GM12878 (cell line): Measurements from ENCODE around the gene SVBP.

Experiments
- CTCF ChIP-seq, 3 experiments: IDR thresholded peaks in 2 of 3; conservative IDR thresholded peaks in 1 of 3; 2 replicates each; pipeline ENCODE4 v1.5.1; 2011; ENCODE audit warnings: low read depth in 3 of 3, low read length in 3 of 3, mild to moderate bottlenecking in 3 of 3, control low read depth in 2 of 3, moderate library complexity in 2 of 3, inconsistent platforms in 1 of 3, mixed read lengths in 1 of 3; ENCODE audit not compliant: control insufficient read depth in 2 of 3, insufficient read depth in 1 of 3; ENCODE audit errors: extremely low read depth in 1 of 3
- EZH2 ChIP-seq: IDR thresholded peaks from 2 replicates; pipeline ENCODE4 v1.6.1; 2012; ENCODE audit warnings: low read depth, mild to moderate bottlenecking, control low read depth, inconsistent platforms, low read length, borderline replicate concordance; ENCODE audit not compliant: control insufficient read depth
- MEF2B ChIP-seq: fragments of 450-650 bp; IDR thresholded peaks from 2 replicates; pipeline ENCODE4 v1.6.1; 2018; ENCODE audit warnings: mild to moderate bottlenecking, moderate library complexity; ENCODE audit not compliant: partially characterized antibody, poor library complexity, severe bottlenecking
- NFYA ChIP-seq: IDR thresholded peaks from 2 replicates; pipeline ENCODE4 v1.6.1; 2011; ENCODE audit warnings: low read depth, mild to moderate bottlenecking, low read length, improper control_type of control experiment, borderline replicate concordance
- POLR2A ChIP-seq: IDR thresholded peaks from 2 replicates; pipeline ENCODE4 v1.6.1; 2011; ENCODE audit warnings: low read depth, mild to moderate bottlenecking, low read length
- RUNX3 ChIP-seq: IDR thresholded peaks from 2 replicates; pipeline ENCODE4 v1.6.1; 2012; ENCODE audit warnings: low read length, inconsistent platforms
- TCF3 ChIP-seq: IDR thresholded peaks from 2 replicates; pipeline ENCODE4 v1.6.1; 2012; ENCODE audit warnings: low read depth, mild to moderate bottlenecking, low read length, borderline replicate concordance; ENCODE audit not compliant: insufficient read depth
- USF1 ChIP-seq: IDR thresholded peaks from 2 replicates; pipeline ENCODE4 v1.6.1; 2011; ENCODE audit warnings: borderline replicate concordance, low read depth, mild to moderate bottlenecking, moderate library complexity, mixed read lengths, low read length; ENCODE audit not compliant: insufficient read depth; ENCODE audit errors: extremely low read length
- YY1 ChIP-seq: IDR thresholded peaks from 2 replicates; pipeline ENCODE4 v1.6.1; 2011; ENCODE audit warnings: low read depth, mild to moderate bottlenecking, low read length
- ZBTB4 ChIP-seq: fragments of 450-650 bp; formaldehyde crosslinking; IDR thresholded peaks from 2 replicates; pipeline ENCODE4 v1.4.0; 2022; ENCODE audit warnings: mild to moderate bottlenecking, moderate library complexity

GRCh38 chr1:42822800-42823392 is 5.7 kb upstream of the SVBP start:
- TF ChIP-seq ZBTB4 (no peak), POLR2A (no peak), EZH2 (no peak), MEF2B (no peak), YY1 (no peak), RUNX3 (no peak), USF1 (no peak), TCF3 (no peak), NFYA (no peak), CTCF (IDR thresholded peaks at IDR 0.05 in 2 of 3, conservative IDR thresholded peaks at IDR 0.05 in 1 of 3; ENCODE audit: control insufficient read depth in 2 of 3, extremely low read depth in 1 of 3, insufficient read depth in 1 of 3, low read depth in 3 of 3, low read length in 3 of 3) (no peak)
